HCT116 (cell line): ENCODE measurements around the gene ZNF783. TPM values are rescaled to one million over a fixed set of nuclear protein-coding genes. Genes with fewer than 3 reads are reported as not detected.

Source experiments
- ATAC-seq: fragments of 200-7000 bp; cut with Tn5 transposase; 2 replicates; pipeline ENCODE4 v1.9.1; 2020; ENCODE audit warnings: mild to moderate bottlenecking, moderate library complexity
- BruUV-seq: library from RNA; stranded (reverse); fragments of 400-500 nt; replicated peaks from 2 replicates; lab custom pipeline; 2021; lab: Mats Ljungman, UMichigan
- CTCF ChIA-PET: fragments of 300-600 bp; sonication (Branson Sonifier 250); formaldehyde crosslinking; loops from one replicate; lab custom pipeline; 2021; ENCODE audit warnings: antibody characterized with exemption; lab: Charles Lee
- POLR2A ChIA-PET: fragments of 300-600, 350-600 bp; sonication (Branson Sonifier 250); formaldehyde crosslinking; loops from one replicate; lab custom pipeline; 2021; ENCODE audit warnings: antibody characterized with exemption; lab: Charles Lee
- RAD21 ChIA-PET, 2 experiments: fragments of 300-600 bp; sonication (Branson Sonifier 250); formaldehyde crosslinking; loops; one replicate each; lab custom pipeline; 2023; ENCODE audit warnings: low total read pairs in 2 of 2; ENCODE audit not compliant: uncharacterized antibody in 2 of 2, unreplicated experiment in 2 of 2, low non-redundant PET in 1 of 2; lab: Charles Lee
- DNase-seq: peaks from one replicate; pipeline ENCODE4 v3.0.0-alpha.2; 2010; ENCODE audit warnings: low read depth, low spot score
- H2AFZ ChIP-seq: fragments of 200-600 bp; shearing (Covaris generic), sonication (generic); 2 replicates; pipeline ENCODE4 v1.6.1; 2017; ENCODE audit warnings: low read depth, mixed run types, mixed read lengths, antibody characterized with exemption, low read length; ENCODE audit not compliant: poor library complexity, severe bottlenecking
- H3K27ac ChIP-seq: 2 replicates; pipeline ENCODE4 v1.5.1; 2012; ENCODE audit warnings: low read depth, low read length
- H3K27me3 ChIP-seq: fragments of 200-600 bp; sonication (generic); 2 replicates; pipeline ENCODE4 v1.6.1; 2016; ENCODE audit warnings: mixed run types, low read length, mixed read lengths; ENCODE audit not compliant: insufficient read depth
- H3K36me3 ChIP-seq, 2 experiments: fragments of 200-500 bp in 1 of 2; fragments of 200-600 bp in 1 of 2; sonication (Bioruptor generic) in 1 of 2; sonication (generic) in 1 of 2; 2 replicates each; pipeline versions ENCODE4 v1.5.1 to v1.6.1; 2014 to 2016; ENCODE audit warnings: low read length in 2 of 2, inconsistent platforms in 1 of 2, mixed read lengths in 1 of 2, mixed run types in 1 of 2; ENCODE audit not compliant: insufficient read depth in 2 of 2, control insufficient read depth in 1 of 2
- H3K4me1 ChIP-seq, 2 experiments: fragments of 200-600 bp in 1 of 2; sonication (generic) in 1 of 2; 2 replicates each; pipeline versions ENCODE4 v1.5.1 to v1.6.1; 2012 to 2017; ENCODE audit warnings: low read length in 2 of 2, inconsistent platforms in 1 of 2, mild to moderate bottlenecking in 1 of 2, mixed read lengths in 1 of 2, mixed run types in 1 of 2, moderate library complexity in 1 of 2; ENCODE audit not compliant: insufficient read depth in 2 of 2, control insufficient read depth in 1 of 2
- H3K4me2 ChIP-seq: fragments of 200-600 bp; sonication (generic); 2 replicates; pipeline ENCODE4 v1.6.1; 2017; ENCODE audit warnings: mixed run types, low read length, mixed read lengths
- H3K4me3 ChIP-seq, 2 experiments: fragments of 200-600 bp in 1 of 2; sonication (generic) in 1 of 2; replicated peaks in 1 of 2; 2 replicates each; pipeline ENCODE4 v1.5.1; 2011 to 2016; ENCODE audit warnings: low read length in 2 of 2, control low read depth in 1 of 2, low read depth in 1 of 2, mild to moderate bottlenecking in 1 of 2, mixed read lengths in 1 of 2, mixed run types in 1 of 2
- H3K79me2 ChIP-seq: fragments of 200-600 bp; sonication (generic); 2 replicates; pipeline ENCODE4 v1.6.1; 2017; ENCODE audit warnings: mild to moderate bottlenecking, mixed run types, low read length, moderate library complexity, mixed read lengths; ENCODE audit not compliant: insufficient read depth
- H3K9ac ChIP-seq: fragments of 200-600 bp; sonication (generic); 2 replicates; pipeline ENCODE4 v1.6.1; 2016; ENCODE audit warnings: low read length, mixed read lengths
- H3K9me2 ChIP-seq: fragments of 200-600 bp; sonication (generic), shearing (Covaris generic); 2 replicates; pipeline ENCODE4 v1.6.1; 2017; ENCODE audit warnings: mixed run types, mild to moderate bottlenecking, moderate library complexity; ENCODE audit not compliant: insufficient read depth
- H3K9me3 ChIP-seq, 2 experiments: fragments of 200-500 bp in 1 of 2; fragments of 200-600 bp in 1 of 2; sonication (Bioruptor generic) in 1 of 2; sonication (generic) in 1 of 2; 2 replicates each; pipeline ENCODE4 v1.6.1; 2014 to 2017; ENCODE audit warnings: low read length in 2 of 2, mixed read lengths in 2 of 2, inconsistent platforms in 1 of 2, low read depth in 1 of 2, mild to moderate bottlenecking in 1 of 2, mixed run types in 1 of 2, moderate library complexity in 1 of 2; ENCODE audit not compliant: control insufficient read depth in 1 of 2, insufficient read depth in 1 of 2
- H4K20me1 ChIP-seq: fragments of 200-600 bp; sonication (generic), shearing (Covaris generic); 2 replicates; pipeline ENCODE4 v1.6.1; 2017; ENCODE audit warnings: mixed run types, mild to moderate bottlenecking, moderate library complexity; ENCODE audit not compliant: insufficient read depth
- EZH2 ChIP-seq: fragments of 200-600 bp; sonication (generic); IDR thresholded peaks from 2 replicates; pipeline ENCODE4 v1.6.1; 2017; ENCODE audit warnings: antibody characterized with exemption, mixed run types
- EZH2phosphoT487 ChIP-seq: fragments of 200-600 bp; IDR thresholded peaks from 2 replicates; pipeline ENCODE4 v1.6.1; 2018; ENCODE audit warnings: antibody characterized with exemption, borderline replicate concordance
- JUND ChIP-seq: IDR thresholded peaks from 2 replicates; pipeline ENCODE4 v1.6.1; 2012
- MAX ChIP-seq: IDR thresholded peaks from 2 replicates; pipeline ENCODE4 v1.6.1; 2012
- POLR2A ChIP-seq: IDR thresholded peaks from 2 replicates; pipeline ENCODE4 v1.7.0; 2011; ENCODE audit warnings: borderline replicate concordance; ENCODE audit not compliant: insufficient read depth, insufficient read length; ENCODE audit errors: extremely low read depth
- POLR2AphosphoS5 ChIP-seq: IDR thresholded peaks from 2 replicates; pipeline ENCODE4 v1.6.1; 2011; ENCODE audit warnings: mild to moderate bottlenecking, low read depth, low read length, moderate library complexity
- RAD21 ChIP-seq: IDR thresholded peaks from 2 replicates; pipeline ENCODE4 v1.6.1; 2012; ENCODE audit warnings: low read depth, mild to moderate bottlenecking
- SRF ChIP-seq: IDR thresholded peaks from 2 replicates; pipeline ENCODE4 v1.6.1; 2012; ENCODE audit warnings: low read depth
- TCF7L2 ChIP-seq: IDR thresholded peaks from 2 replicates; pipeline ENCODE4 v1.7.0; 2011; ENCODE audit warnings: borderline replicate concordance, inconsistent platforms; ENCODE audit not compliant: insufficient read depth, insufficient read length; ENCODE audit errors: extremely low read depth
- YY1 ChIP-seq: IDR thresholded peaks from 2 replicates; pipeline ENCODE4 v1.6.1; 2011; ENCODE audit warnings: low read length, low read depth, moderate library complexity, mild to moderate bottlenecking; ENCODE audit not compliant: insufficient replicate concordance; ENCODE audit errors: extremely low read depth
- intact Hi-C: fragments of 100-400 bp; cut with micrococcal nuclease; formaldehyde crosslinking; loops from 2 replicates; pipeline ENCODE4 v1.10.0; 2022
- total RNA-seq: library from RNA; stranded (reverse); gene quantifications from one replicate; pipeline ENCODE4 v1.2.1, GENCODE V29; 2021; ENCODE audit not compliant: unreplicated experiment
- TF ChIP-seq, protein P1 (sequence below), 3 experiments: fragments of 200-600 bp in 1 of 3; sonication (generic) in 1 of 3; IDR thresholded peaks in 2 of 3; conservative IDR thresholded peaks in 1 of 3; 2 replicates each; pipeline ENCODE4 v1.5.1; 2012 to 2017; ENCODE audit warnings: low read depth in 2 of 3, low read length in 2 of 3, antibody characterized with exemption in 1 of 3, borderline replicate concordance in 1 of 3, control low read depth in 1 of 3, mild to moderate bottlenecking in 1 of 3, mixed read lengths in 1 of 3, mixed run types in 1 of 3, moderate library complexity in 1 of 3; ENCODE audit not compliant: insufficient read depth in 1 of 3
- TF ChIP-seq, protein P2 (sequence below): IDR thresholded peaks from 2 replicates; pipeline ENCODE4 v1.6.1; 2011; ENCODE audit warnings: mild to moderate bottlenecking, low read length, moderate library complexity; ENCODE audit not compliant: insufficient replicate concordance; ENCODE audit errors: extremely low read depth
- TF ChIP-seq, protein P3 (sequence below): IDR thresholded peaks from 2 replicates; pipeline ENCODE4 v1.6.1; 2012

ZNF783 gene
- total RNA-seq, 1 experiment from 2014 or later, result 12.5 TPM

DNA sequence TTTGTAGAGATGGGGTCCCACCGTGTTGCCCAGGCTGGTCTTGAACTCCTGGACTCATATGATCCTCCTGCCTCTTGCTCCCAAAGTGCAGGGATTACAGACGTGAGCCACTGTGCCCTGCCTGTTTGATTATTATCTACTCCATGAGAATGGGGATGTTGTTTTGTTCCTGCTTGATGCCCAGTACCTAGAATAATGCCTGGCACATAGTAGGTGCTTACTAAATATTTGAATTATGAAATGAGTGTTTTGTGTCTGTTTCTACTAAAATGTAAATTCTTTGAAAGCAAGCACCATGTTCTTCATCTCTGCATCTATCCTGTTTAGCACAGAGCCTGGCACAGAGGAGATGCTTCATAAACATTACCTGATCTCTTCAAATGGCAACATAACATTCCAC lies 40.9 kb downstream of the ZNF783 start:
- intact Hi-C loops, result no loop called here
- Histone ChIP-seq H3K79me2 (no peaks in the 10 kb centered on the region), H3K36me3 (no peaks in the 10 kb centered on the region), H3K27ac (no peak overlapping the region), H3K9me2 (no peaks in the 10 kb centered on the region), H3K4me3 (no peak overlapping the region), H3K9me3 (no peaks in the 10 kb centered on the region), H3K27me3 (no peaks in the 10 kb centered on the region), H2AFZ (no peak overlapping the region), H3K4me2 (no peak overlapping the region), H3K9ac (no peak overlapping the region), H4K20me1 (no peaks in the 10 kb centered on the region), H3K4me1 (no peaks in the 10 kb centered on the region)
- ATAC-seq, result no peak
- ChIA-PET CTCF (no interaction called here), RAD21 (no interaction called here), POLR2A (no interaction called here)
- no TSS peak for BruUV-seq
- no peak for DNase-seq
- TF ChIP-seq, protein P1, sequence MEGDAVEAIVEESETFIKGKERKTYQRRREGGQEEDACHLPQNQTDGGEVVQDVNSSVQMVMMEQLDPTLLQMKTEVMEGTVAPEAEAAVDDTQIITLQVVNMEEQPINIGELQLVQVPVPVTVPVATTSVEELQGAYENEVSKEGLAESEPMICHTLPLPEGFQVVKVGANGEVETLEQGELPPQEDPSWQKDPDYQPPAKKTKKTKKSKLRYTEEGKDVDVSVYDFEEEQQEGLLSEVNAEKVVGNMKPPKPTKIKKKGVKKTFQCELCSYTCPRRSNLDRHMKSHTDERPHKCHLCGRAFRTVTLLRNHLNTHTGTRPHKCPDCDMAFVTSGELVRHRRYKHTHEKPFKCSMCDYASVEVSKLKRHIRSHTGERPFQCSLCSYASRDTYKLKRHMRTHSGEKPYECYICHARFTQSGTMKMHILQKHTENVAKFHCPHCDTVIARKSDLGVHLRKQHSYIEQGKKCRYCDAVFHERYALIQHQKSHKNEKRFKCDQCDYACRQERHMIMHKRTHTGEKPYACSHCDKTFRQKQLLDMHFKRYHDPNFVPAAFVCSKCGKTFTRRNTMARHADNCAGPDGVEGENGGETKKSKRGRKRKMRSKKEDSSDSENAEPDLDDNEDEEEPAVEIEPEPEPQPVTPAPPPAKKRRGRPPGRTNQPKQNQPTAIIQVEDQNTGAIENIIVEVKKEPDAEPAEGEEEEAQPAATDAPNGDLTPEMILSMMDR (IDR thresholded peaks at IDR 0.05 in 2 of 3, conservative IDR thresholded peaks at IDR 0.05 in 1 of 3; ENCODE audit: borderline replicate concordance in 1 of 3, insufficient read depth in 1 of 3, low read depth in 2 of 3, low read length in 2 of 3), result no peak
- no peak for TF ChIP-seq EZH2phosphoT487
- TF ChIP-seq, protein P2, sequence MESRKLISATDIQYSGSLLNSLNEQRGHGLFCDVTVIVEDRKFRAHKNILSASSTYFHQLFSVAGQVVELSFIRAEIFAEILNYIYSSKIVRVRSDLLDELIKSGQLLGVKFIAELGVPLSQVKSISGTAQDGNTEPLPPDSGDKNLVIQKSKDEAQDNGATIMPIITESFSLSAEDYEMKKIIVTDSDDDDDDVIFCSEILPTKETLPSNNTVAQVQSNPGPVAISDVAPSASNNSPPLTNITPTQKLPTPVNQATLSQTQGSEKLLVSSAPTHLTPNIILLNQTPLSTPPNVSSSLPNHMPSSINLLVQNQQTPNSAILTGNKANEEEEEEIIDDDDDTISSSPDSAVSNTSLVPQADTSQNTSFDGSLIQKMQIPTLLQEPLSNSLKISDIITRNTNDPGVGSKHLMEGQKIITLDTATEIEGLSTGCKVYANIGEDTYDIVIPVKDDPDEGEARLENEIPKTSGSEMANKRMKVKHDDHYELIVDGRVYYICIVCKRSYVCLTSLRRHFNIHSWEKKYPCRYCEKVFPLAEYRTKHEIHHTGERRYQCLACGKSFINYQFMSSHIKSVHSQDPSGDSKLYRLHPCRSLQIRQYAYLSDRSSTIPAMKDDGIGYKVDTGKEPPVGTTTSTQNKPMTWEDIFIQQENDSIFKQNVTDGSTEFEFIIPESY, result no peak
- no peak for TF ChIP-seq RAD21
- TF ChIP-seq TCF7L2, result no peak
- no peak for TF ChIP-seq SRF
- no peak for TF ChIP-seq EZH2
- no peak for TF ChIP-seq POLR2A
- TF ChIP-seq, protein P3, sequence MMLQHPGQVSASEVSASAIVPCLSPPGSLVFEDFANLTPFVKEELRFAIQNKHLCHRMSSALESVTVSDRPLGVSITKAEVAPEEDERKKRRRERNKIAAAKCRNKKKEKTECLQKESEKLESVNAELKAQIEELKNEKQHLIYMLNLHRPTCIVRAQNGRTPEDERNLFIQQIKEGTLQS, result no peak
- no peak for TF ChIP-seq POLR2AphosphoS5
- TF ChIP-seq MAX, result no peak
- TF ChIP-seq YY1, result no peak
- TF ChIP-seq JUND, result no peak
